GM23338 (cell line): ENCODE data around the gene KRAS.
A peak's percentile ranks its signal among the peaks of the same experiment; 100 is the strongest.

ENCODE experiments used
- CREB1 ChIP-seq: fragments of 250-450 bp; sonication (Bioruptor Pico); IDR thresholded peaks from 2 replicates; pipeline ENCODE4 v1.5.0; 2020; ENCODE audit warnings: low read depth, mild to moderate bottlenecking, moderate library complexity
- EZH2 ChIP-seq: fragments of 200-600 bp; sonication (generic); IDR thresholded peaks from one replicate; pipeline ENCODE4 v1.8.0; 2017; ENCODE audit warnings: antibody characterized with exemption, mild to moderate bottlenecking, low read depth; ENCODE audit not compliant: unreplicated experiment
- JUNB ChIP-seq: IDR thresholded peaks from one replicate; pipeline ENCODE4 v1.6.1; 2016; ENCODE audit warnings: antibody characterized with exemption; ENCODE audit not compliant: unreplicated experiment
- POLR2AphosphoS5 ChIP-seq: IDR thresholded peaks from 2 replicates; pipeline ENCODE4 v1.6.1; 2016; ENCODE audit warnings: antibody characterized with exemption, low read depth
- REST ChIP-seq: IDR thresholded peaks from one replicate; pipeline ENCODE4 v1.6.1; 2018; ENCODE audit warnings: antibody characterized with exemption; ENCODE audit not compliant: unreplicated experiment
- TF ChIP-seq, protein P1 (sequence below), 2 experiments: fragments of 200-600 bp in 1 of 2; sonication (generic) in 1 of 2; conservative IDR thresholded peaks; 2 replicates each; pipeline versions ENCODE4 v1.5.1 to v1.6.1; 2016 to 2017; ENCODE audit warnings: antibody characterized with exemption in 2 of 2, low read depth in 2 of 2, mild to moderate bottlenecking in 2 of 2, moderate library complexity in 1 of 2

- TF ChIP-seq, protein P1, sequence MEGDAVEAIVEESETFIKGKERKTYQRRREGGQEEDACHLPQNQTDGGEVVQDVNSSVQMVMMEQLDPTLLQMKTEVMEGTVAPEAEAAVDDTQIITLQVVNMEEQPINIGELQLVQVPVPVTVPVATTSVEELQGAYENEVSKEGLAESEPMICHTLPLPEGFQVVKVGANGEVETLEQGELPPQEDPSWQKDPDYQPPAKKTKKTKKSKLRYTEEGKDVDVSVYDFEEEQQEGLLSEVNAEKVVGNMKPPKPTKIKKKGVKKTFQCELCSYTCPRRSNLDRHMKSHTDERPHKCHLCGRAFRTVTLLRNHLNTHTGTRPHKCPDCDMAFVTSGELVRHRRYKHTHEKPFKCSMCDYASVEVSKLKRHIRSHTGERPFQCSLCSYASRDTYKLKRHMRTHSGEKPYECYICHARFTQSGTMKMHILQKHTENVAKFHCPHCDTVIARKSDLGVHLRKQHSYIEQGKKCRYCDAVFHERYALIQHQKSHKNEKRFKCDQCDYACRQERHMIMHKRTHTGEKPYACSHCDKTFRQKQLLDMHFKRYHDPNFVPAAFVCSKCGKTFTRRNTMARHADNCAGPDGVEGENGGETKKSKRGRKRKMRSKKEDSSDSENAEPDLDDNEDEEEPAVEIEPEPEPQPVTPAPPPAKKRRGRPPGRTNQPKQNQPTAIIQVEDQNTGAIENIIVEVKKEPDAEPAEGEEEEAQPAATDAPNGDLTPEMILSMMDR (conservative IDR thresholded peaks at IDR 0.05; ENCODE audit: low read depth in 2 of 2), result peak; percentile 57 to 79
- TF ChIP-seq CREB1 (CRISPR knock-in tag) (no peak), POLR2AphosphoS5 (no peak), EZH2 (no peak), REST (no peak), JUNB (no peak)
Observed at GRCh38 chr12:25155022-25155576, 95.6 kb downstream of the KRAS start.
